ENCODE measurements around the gene SPRYD3. TPM values are rescaled to one million over a fixed set of nuclear protein-coding genes. Genes with fewer than 3 reads are reported as not detected.
A peak's percentile ranks its signal among the peaks of the same experiment; 100 is the strongest.

SPRYD3 gene
- total RNA-seq, 4 donors from 2014 or later: 27.8 to 38.7 (median 34.8) TPM

DNA sequence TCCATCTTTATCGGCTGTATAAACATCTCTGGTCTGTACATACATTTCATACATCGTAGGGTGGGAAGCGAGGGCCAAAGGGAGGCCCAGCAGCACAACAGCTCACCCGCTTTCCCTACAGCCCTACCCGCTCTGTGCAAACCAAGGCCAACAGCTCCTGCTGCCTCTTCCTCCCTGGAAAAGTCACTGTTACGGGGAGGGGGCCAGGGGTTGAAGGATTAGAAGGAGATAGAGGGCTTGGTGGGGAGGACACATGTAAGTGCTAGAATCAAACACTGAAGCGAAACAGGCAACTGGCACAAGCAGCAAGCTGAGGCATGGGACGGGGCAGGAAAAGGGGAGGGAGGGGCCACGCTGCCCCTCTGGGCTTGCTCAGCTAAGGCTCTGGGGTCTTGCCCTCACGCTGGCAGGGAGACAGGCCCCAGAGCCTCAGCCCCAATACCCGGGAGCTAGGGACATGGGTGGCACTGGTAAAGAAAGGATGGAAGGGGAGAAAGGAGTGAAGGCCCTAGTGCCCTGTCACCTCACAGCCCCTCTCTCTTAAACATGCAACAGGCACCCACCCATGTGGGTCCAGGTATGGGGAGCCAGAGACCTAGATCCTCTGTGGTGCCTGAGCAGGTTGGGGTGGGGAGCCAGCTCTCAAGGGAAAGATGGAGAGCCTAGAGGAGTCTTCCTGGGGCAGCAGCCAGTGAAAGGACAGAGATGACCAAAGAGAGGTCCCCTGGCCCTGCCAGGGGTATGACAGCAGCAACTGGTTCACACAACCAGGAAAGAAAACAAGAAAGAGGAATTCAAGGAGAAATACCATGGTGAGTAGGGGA is 14.4 kb downstream of the SPRYD3 start:
- H3K36me3 ChIP-seq: peaks cover 0 to 54% (median 0%) of the 10 kb centered on the region in 3 donors
- peak in 1 of 3 donors; percentile 44 for DNase-seq
- no peaks in the 10 kb centered on the region for H3K9me3 ChIP-seq
- H3K4me3 ChIP-seq: no peak overlapping the region
- peaks cover 0 to 39% (median 2%) of the 10 kb centered on the region in 4 donors for H3K4me1 ChIP-seq
- TF ChIP-seq, protein P1, sequence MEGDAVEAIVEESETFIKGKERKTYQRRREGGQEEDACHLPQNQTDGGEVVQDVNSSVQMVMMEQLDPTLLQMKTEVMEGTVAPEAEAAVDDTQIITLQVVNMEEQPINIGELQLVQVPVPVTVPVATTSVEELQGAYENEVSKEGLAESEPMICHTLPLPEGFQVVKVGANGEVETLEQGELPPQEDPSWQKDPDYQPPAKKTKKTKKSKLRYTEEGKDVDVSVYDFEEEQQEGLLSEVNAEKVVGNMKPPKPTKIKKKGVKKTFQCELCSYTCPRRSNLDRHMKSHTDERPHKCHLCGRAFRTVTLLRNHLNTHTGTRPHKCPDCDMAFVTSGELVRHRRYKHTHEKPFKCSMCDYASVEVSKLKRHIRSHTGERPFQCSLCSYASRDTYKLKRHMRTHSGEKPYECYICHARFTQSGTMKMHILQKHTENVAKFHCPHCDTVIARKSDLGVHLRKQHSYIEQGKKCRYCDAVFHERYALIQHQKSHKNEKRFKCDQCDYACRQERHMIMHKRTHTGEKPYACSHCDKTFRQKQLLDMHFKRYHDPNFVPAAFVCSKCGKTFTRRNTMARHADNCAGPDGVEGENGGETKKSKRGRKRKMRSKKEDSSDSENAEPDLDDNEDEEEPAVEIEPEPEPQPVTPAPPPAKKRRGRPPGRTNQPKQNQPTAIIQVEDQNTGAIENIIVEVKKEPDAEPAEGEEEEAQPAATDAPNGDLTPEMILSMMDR (IDR thresholded peaks at IDR 0.05): no peak
- no peak for TF ChIP-seq POLR2A (IDR thresholded peaks at IDR 0.05)
- H3K27ac ChIP-seq: peak overlapping the region; percentile 20 to 63 (median 46)
- H3K27me3 ChIP-seq: no peaks in the 10 kb centered on the region

DNA sequence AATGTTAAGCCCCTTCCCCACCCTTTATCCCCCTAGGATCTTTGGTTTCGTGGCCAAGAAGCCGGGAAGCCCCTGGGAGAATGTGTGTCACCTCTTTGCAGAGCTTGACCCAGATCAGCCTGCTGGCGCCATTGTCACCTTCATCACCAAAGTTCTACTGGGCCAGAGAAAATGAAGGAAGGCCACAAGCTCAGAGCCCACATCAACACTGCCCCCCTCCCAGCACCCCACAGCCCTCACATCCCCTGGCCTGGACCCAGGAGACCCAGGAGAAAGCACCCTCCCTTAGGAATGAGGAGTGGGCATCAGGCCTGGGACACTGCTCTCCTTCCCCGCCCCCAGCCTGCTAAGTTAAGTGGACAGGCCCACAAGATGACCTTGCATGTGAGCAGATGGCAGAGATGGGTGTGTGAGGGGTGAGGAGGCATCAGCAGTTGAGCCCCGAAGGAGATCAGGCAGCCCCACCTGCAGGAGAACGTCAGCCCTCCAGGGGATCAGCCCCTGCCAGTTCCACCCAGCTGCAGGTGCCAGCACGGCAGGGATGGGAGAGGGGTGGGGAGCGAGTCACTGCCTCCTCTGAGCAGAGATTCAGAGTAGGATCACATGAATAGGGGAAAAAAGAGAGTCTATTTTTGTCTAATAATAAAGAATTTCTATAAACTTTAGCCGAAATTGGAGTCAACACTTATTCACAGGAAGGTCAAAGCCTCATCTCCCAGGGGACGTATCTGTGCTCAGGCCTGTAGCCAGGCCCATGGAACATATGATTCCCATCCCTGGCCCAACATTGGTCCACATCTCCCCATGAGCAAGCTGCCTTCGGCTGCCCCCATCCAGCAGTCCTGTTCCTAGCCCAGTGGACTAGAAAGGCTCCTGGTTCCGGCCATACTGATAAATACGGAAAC is 15.2 kb downstream of the SPRYD3 start:
- Histone ChIP-seq H3K4me1 (peaks cover 0 to 36% (median 2%) of the 10 kb centered on the region in 4 donors), H3K27me3 (no peaks in the 10 kb centered on the region), H3K36me3 (peaks cover 0 to 51% (median 0%) of the 10 kb centered on the region in 3 donors), H3K9me3 (no peaks in the 10 kb centered on the region), H3K27ac (peak overlapping the region in 3 of 4 donors; percentile 42 to 50 (median 49)), H3K4me3 (no peak overlapping the region)
- peak in 2 of 3 donors; percentile 40 to 57 for DNase-seq
- TF ChIP-seq, protein P1 (IDR thresholded peaks at IDR 0.05): no peak
- no peak for TF ChIP-seq POLR2A (IDR thresholded peaks at IDR 0.05)

DNA sequence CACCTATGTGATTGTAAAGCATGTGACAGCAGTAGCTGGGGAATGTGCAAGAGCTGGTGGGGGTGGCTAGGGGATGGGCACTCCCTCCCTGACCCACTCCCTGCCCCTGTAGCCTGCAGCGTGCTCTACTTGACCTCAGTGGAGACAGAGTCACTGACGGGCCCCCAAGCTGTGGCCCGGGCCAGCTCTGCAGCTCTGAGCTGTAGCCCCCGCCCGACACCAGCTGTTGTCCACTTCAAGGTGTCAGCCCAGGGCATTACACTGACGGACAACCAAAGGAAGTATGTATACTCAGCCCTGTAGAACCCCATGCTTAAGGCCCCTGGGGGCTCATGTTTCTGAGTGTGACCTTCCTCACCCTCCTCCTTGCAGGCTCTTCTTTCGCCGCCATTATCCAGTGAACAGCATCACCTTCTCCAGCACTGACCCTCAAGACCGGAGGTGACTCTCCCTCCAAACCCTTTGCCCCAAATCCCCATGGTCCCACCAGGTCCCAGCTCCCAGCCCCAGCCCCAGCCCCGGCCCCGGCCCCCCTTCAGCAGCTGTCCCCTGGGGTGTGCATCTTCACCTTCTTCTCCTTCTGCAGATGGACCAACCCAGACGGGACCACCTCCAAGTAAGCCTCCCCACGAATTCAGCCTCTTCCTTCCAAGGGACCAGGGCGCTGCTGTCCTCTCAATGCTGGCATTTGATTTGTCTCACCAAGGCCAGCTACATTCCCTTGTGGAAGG is 16.0 kb downstream of the SPRYD3 start:
- peak in 2 of 3 donors; percentile 44 to 45 for DNase-seq
- peaks cover 0 to 58% (median 0%) of the 10 kb centered on the region in 3 donors for H3K36me3 ChIP-seq
- no peak overlapping the region for H3K4me3 ChIP-seq
- peaks cover 0 to 35% (median 2%) of the 10 kb centered on the region in 4 donors for H3K4me1 ChIP-seq
- H3K27me3 ChIP-seq: no peaks in the 10 kb centered on the region
- H3K9me3 ChIP-seq: no peaks in the 10 kb centered on the region
- no peak for TF ChIP-seq POLR2A (IDR thresholded peaks at IDR 0.05)
- TF ChIP-seq, protein P1 (IDR thresholded peaks at IDR 0.05): no peak
- peak overlapping the region in 3 of 4 donors; percentile 6 to 46 (median 42) for H3K27ac ChIP-seq

DNA sequence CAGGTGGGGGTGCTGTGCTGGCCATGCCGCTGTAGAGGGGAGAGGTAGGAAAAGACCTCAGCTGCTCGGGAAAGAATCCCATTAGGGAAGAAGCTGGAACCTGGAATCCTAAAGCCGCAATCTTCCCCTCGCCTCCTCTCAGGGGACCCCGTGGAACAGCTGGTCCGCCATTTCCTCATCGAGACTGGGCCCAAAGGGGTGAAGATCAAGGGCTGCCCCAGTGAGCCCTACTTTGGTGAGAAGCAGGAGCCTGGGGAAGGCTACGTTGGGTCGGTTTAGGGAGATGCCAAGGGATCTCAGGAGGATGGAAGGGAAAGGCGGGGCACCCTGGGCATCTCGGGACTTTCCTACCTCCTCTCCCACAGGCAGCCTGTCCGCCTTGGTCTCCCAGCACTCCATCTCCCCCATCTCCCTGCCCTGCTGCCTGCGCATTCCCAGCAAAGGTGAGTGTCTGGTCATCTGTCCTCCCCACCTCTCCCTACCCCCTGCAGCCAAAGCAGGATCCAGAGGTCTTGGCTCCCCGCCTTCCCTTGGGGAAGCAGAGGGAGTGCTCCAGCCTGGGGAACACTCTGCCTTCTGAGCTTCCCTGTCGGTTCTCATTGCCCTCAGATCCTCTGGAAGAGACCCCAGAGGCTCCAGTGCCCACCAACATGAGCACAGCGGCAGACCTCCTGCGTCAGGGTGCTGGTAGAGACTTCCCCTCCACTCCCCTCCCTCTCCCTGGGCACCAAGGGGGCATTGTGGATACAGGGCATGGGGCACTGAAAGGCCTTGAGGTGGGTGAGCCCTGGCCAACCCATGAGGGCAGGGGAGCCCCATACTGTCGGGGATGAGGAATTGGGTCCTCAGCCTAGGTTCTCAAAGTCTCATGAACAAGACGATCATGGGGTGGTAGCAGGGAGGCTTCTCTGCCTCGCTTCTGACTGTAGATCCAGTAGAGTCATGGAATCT is 16.9 kb downstream of the SPRYD3 start:
- no peaks in the 10 kb centered on the region for H3K9me3 ChIP-seq
- TF ChIP-seq POLR2A (IDR thresholded peaks at IDR 0.05): no peak
- TF ChIP-seq, protein P1 (IDR thresholded peaks at IDR 0.05): no peak
- peak overlapping the region in 3 of 4 donors; percentile 6 to 46 (median 25) for H3K27ac ChIP-seq
- H3K4me1 ChIP-seq: peaks cover 0 to 35% (median 2%) of the 10 kb centered on the region in 4 donors
- DNase-seq: peak in 2 of 3 donors; percentile 42 to 43
- no peak overlapping the region for H3K4me3 ChIP-seq
- H3K27me3 ChIP-seq: no peaks in the 10 kb centered on the region
- peaks cover 0 to 62% (median 0%) of the 10 kb centered on the region in 3 donors for H3K36me3 ChIP-seq

Measured in Peyer's patch (tissue), 4 donors.